Measurements from ENCODE around the gene PDGFRB. TPM values are rescaled to one million over a fixed set of nuclear protein-coding genes. Genes with fewer than 3 reads are reported as not detected.

PDGFRB gene
- total and polyA plus RNA-seq, 2 of the 8 experiments (the other 6 are each of a cell fraction or from before 2014, with no cell fraction given) = 4.2 to 13.7 TPM

- TF ChIP-seq TAF1 (IDR thresholded peaks at IDR 0.05; ENCODE audit: low read depth, low read length) = no peak
Observed at GRCh38 chr5:150154618-150155128, 972 bp downstream of the PDGFRB start (continued).

Measured in H1 (cell line).